ENCODE data around the gene WASF2.
"Not testable (repeated sequence)": the region's sequence is repeated elsewhere in the genome, so short reads cannot be mapped to it uniquely, and the experiment has no call there.

WASF2 gene

GRCh38 chr1:27436204-27437159 is 53.5 kb downstream of the WASF2 start:
- H3K36me3 ChIP-seq (ENCODE audit: control insufficient read depth, insufficient read depth, low read length), result no peaks in the 10 kb centered on the region
- peak overlapping the region; percentile 49 for H3K9ac ChIP-seq (ENCODE audit: low read length)
- H3K4me1 ChIP-seq (ENCODE audit: control insufficient read depth, insufficient read depth, low read length), result peaks cover 78% of the 10 kb centered on the region
- H3K9me3 ChIP-seq (ENCODE audit: control insufficient read depth, low read length), result no peaks in the 10 kb centered on the region
- peak overlapping the region; percentile 25 for H3K4me3 ChIP-seq (ENCODE audit: low read length)
- no peaks in the 10 kb centered on the region for H3K27me3 ChIP-seq (ENCODE audit: control insufficient read depth, insufficient read depth, low read length)

- Histone ChIP-seq H3K4me3 (ENCODE audit: low read length) (peak overlapping the region; percentile 25), H3K36me3 (ENCODE audit: control insufficient read depth, insufficient read depth, low read length) (no peaks in the 10 kb centered on the region), H3K27me3 (ENCODE audit: control insufficient read depth, insufficient read depth, low read length) (no peaks in the 10 kb centered on the region), H3K9ac (ENCODE audit: low read length) (peak overlapping the region; percentile 30), H3K4me1 (ENCODE audit: control insufficient read depth, insufficient read depth, low read length) (peaks cover 85% of the 10 kb centered on the region), H3K9me3 (ENCODE audit: control insufficient read depth, low read length) (no peaks in the 10 kb centered on the region)
Measured at GRCh38 chr1:27435566-27436203, 54.3 kb downstream of the WASF2 start.

GRCh38 chr1:27433706-27434105 is 56.3 kb downstream of the WASF2 start:
- peaks cover 81% of the 10 kb centered on the region for H3K4me1 ChIP-seq (ENCODE audit: control insufficient read depth, insufficient read depth, low read length)
- no peak overlapping the region for H3K9ac ChIP-seq (ENCODE audit: low read length)
- no peaks in the 10 kb centered on the region for H3K9me3 ChIP-seq (ENCODE audit: control insufficient read depth, low read length)
- no peaks in the 10 kb centered on the region for H3K27me3 ChIP-seq (ENCODE audit: control insufficient read depth, insufficient read depth, low read length)
- no peak overlapping the region for H3K4me3 ChIP-seq (ENCODE audit: low read length)
- no peaks in the 10 kb centered on the region for H3K36me3 ChIP-seq (ENCODE audit: control insufficient read depth, insufficient read depth, low read length)

GRCh38 chr1:27432725-27433124 is 57.2 kb downstream of the WASF2 start:
- H3K9ac ChIP-seq (ENCODE audit: low read length); H3K27me3 ChIP-seq (ENCODE audit: control insufficient read depth, insufficient read depth, low read length); H3K9me3 ChIP-seq (ENCODE audit: control insufficient read depth, low read length); H3K36me3 ChIP-seq (ENCODE audit: control insufficient read depth, insufficient read depth, low read length); H3K4me3 ChIP-seq (ENCODE audit: low read length): not testable (repeated sequence)
- peaks cover 81% of the 10 kb centered on the region for H3K4me1 ChIP-seq (ENCODE audit: control insufficient read depth, insufficient read depth, low read length)

GRCh38 chr1:27431601-27431940 is 58.4 kb downstream of the WASF2 start:
- Histone ChIP-seq H3K9ac (ENCODE audit: low read length) (no peak overlapping the region), H3K4me1 (ENCODE audit: control insufficient read depth, insufficient read depth, low read length) (peaks cover 81% of the 10 kb centered on the region), H3K4me3 (ENCODE audit: low read length) (no peak overlapping the region), H3K9me3 (ENCODE audit: control insufficient read depth, low read length) (no peaks in the 10 kb centered on the region), H3K36me3 (ENCODE audit: control insufficient read depth, insufficient read depth, low read length) (no peaks in the 10 kb centered on the region), H3K27me3 (ENCODE audit: control insufficient read depth, insufficient read depth, low read length) (no peaks in the 10 kb centered on the region)

- no peaks in the 10 kb centered on the region for H3K27me3 ChIP-seq (ENCODE audit: control insufficient read depth, insufficient read depth, low read length)
- H3K36me3 ChIP-seq (ENCODE audit: control insufficient read depth, insufficient read depth, low read length), result no peaks in the 10 kb centered on the region
- H3K9me3 ChIP-seq (ENCODE audit: control insufficient read depth, low read length), result no peaks in the 10 kb centered on the region
- no peak overlapping the region for H3K4me3 ChIP-seq (ENCODE audit: low read length)
- peaks cover 81% of the 10 kb centered on the region for H3K4me1 ChIP-seq (ENCODE audit: control insufficient read depth, insufficient read depth, low read length)
- no peak overlapping the region for H3K9ac ChIP-seq (ENCODE audit: low read length)
Measured at GRCh38 chr1:27430903-27431600, 58.9 kb downstream of the WASF2 start.

GRCh38 chr1:27429029-27429425 is 60.9 kb downstream of the WASF2 start:
- Histone ChIP-seq H3K4me1 (ENCODE audit: control insufficient read depth, insufficient read depth, low read length) (peaks cover 69% of the 10 kb centered on the region), H3K4me3 (ENCODE audit: low read length) (no peak overlapping the region)

GRCh38 chr1:27428316-27429028 is 61.5 kb downstream of the WASF2 start:
- Histone ChIP-seq H3K4me1 (ENCODE audit: control insufficient read depth, insufficient read depth, low read length) (peaks cover 64% of the 10 kb centered on the region), H3K36me3 (ENCODE audit: control insufficient read depth, insufficient read depth, low read length) (no peaks in the 10 kb centered on the region), H3K9me3 (ENCODE audit: control insufficient read depth, low read length) (no peaks in the 10 kb centered on the region), H3K27me3 (ENCODE audit: control insufficient read depth, insufficient read depth, low read length) (no peaks in the 10 kb centered on the region), H3K9ac (ENCODE audit: low read length) (peak overlapping the region; percentile 31), H3K4me3 (ENCODE audit: low read length) (no peak overlapping the region)

More at GRCh38 chr1:27429029-27429425, 60.9 kb downstream of the WASF2 start:
- no peaks in the 10 kb centered on the region for H3K36me3 ChIP-seq (ENCODE audit: control insufficient read depth, insufficient read depth, low read length)
- H3K9ac ChIP-seq (ENCODE audit: low read length), result no peak overlapping the region
- no peaks in the 10 kb centered on the region for H3K27me3 ChIP-seq (ENCODE audit: control insufficient read depth, insufficient read depth, low read length)
- no peaks in the 10 kb centered on the region for H3K9me3 ChIP-seq (ENCODE audit: control insufficient read depth, low read length)

- Histone ChIP-seq H3K4me3 (ENCODE audit: low read length) (no peak overlapping the region), H3K27me3 (ENCODE audit: control insufficient read depth, insufficient read depth, low read length) (no peaks in the 10 kb centered on the region), H3K9ac (ENCODE audit: low read length) (peak overlapping the region; percentile 31), H3K9me3 (ENCODE audit: control insufficient read depth, low read length) (no peaks in the 10 kb centered on the region), H3K4me1 (ENCODE audit: control insufficient read depth, insufficient read depth, low read length) (peaks cover 59% of the 10 kb centered on the region), H3K36me3 (ENCODE audit: control insufficient read depth, insufficient read depth, low read length) (no peaks in the 10 kb centered on the region)
Measured at GRCh38 chr1:27427816-27428315, 62.1 kb downstream of the WASF2 start.

GRCh38 chr1:27427329-27427728 is 62.6 kb downstream of the WASF2 start:
- peaks cover 59% of the 10 kb centered on the region for H3K4me1 ChIP-seq (ENCODE audit: control insufficient read depth, insufficient read depth, low read length)
- no peaks in the 10 kb centered on the region for H3K9me3 ChIP-seq (ENCODE audit: control insufficient read depth, low read length)
- no peak overlapping the region for H3K9ac ChIP-seq (ENCODE audit: low read length)
- H3K27me3 ChIP-seq (ENCODE audit: control insufficient read depth, insufficient read depth, low read length), result no peaks in the 10 kb centered on the region
- H3K4me3 ChIP-seq (ENCODE audit: low read length), result no peak overlapping the region
- no peaks in the 10 kb centered on the region for H3K36me3 ChIP-seq (ENCODE audit: control insufficient read depth, insufficient read depth, low read length)

- no peaks in the 10 kb centered on the region for H3K9me3 ChIP-seq (ENCODE audit: control insufficient read depth, low read length)
- H3K27me3 ChIP-seq (ENCODE audit: control insufficient read depth, insufficient read depth, low read length), result no peaks in the 10 kb centered on the region
- H3K4me3 ChIP-seq (ENCODE audit: low read length), result no peak overlapping the region
- peaks cover 43% of the 10 kb centered on the region for H3K4me1 ChIP-seq (ENCODE audit: control insufficient read depth, insufficient read depth, low read length)
- no peaks in the 10 kb centered on the region for H3K36me3 ChIP-seq (ENCODE audit: control insufficient read depth, insufficient read depth, low read length)
- no peak overlapping the region for H3K9ac ChIP-seq (ENCODE audit: low read length)
Measured at GRCh38 chr1:27423709-27424108, 66.3 kb downstream of the WASF2 start.
